ENCODE results near the gene LEPROT.

DNA sequence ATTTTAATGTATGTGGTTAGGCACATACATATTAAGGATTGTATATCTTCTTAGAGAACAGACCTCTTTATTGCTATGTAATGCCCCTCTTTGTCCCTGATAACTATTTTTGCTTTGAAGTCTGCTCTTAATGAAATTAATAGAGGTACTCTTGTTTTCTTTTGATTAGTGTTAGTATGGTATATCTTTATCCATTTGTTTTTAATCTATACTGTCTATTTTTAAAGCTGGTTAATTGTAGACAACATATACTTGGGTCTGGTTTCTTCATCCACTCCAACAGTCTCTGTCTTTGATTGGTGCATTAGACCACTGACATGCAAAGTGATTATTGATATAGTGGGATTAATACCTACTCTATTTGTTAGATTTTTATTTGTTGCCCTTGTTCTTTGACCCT, 36.0 kb downstream of the LEPROT start:
- TF ChIP-seq, protein P1, sequence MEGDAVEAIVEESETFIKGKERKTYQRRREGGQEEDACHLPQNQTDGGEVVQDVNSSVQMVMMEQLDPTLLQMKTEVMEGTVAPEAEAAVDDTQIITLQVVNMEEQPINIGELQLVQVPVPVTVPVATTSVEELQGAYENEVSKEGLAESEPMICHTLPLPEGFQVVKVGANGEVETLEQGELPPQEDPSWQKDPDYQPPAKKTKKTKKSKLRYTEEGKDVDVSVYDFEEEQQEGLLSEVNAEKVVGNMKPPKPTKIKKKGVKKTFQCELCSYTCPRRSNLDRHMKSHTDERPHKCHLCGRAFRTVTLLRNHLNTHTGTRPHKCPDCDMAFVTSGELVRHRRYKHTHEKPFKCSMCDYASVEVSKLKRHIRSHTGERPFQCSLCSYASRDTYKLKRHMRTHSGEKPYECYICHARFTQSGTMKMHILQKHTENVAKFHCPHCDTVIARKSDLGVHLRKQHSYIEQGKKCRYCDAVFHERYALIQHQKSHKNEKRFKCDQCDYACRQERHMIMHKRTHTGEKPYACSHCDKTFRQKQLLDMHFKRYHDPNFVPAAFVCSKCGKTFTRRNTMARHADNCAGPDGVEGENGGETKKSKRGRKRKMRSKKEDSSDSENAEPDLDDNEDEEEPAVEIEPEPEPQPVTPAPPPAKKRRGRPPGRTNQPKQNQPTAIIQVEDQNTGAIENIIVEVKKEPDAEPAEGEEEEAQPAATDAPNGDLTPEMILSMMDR (IDR thresholded peaks at IDR 0.05): no peak
- TF ChIP-seq POLR2A (IDR thresholded peaks at IDR 0.05): no peak

Data from right lobe of liver (tissue), 4 donors.